Activated CD8-positive, alpha-beta memory T cell treated with anti-CD3 and anti-CD28 coated beads, Interleukin-2, amount 50 U/mL, for 4 hours (primary cell): ENCODE results near the gene LBX2.
"Not testable (repeated sequence)": the region's sequence is repeated elsewhere in the genome, so short reads cannot be mapped to it uniquely, and the experiment has no call there.

Experiments
- DNase-seq: peaks from one replicate; pipeline ENCODE4 v3.0.0-alpha.2; 2020

Gene LBX2

DNA sequence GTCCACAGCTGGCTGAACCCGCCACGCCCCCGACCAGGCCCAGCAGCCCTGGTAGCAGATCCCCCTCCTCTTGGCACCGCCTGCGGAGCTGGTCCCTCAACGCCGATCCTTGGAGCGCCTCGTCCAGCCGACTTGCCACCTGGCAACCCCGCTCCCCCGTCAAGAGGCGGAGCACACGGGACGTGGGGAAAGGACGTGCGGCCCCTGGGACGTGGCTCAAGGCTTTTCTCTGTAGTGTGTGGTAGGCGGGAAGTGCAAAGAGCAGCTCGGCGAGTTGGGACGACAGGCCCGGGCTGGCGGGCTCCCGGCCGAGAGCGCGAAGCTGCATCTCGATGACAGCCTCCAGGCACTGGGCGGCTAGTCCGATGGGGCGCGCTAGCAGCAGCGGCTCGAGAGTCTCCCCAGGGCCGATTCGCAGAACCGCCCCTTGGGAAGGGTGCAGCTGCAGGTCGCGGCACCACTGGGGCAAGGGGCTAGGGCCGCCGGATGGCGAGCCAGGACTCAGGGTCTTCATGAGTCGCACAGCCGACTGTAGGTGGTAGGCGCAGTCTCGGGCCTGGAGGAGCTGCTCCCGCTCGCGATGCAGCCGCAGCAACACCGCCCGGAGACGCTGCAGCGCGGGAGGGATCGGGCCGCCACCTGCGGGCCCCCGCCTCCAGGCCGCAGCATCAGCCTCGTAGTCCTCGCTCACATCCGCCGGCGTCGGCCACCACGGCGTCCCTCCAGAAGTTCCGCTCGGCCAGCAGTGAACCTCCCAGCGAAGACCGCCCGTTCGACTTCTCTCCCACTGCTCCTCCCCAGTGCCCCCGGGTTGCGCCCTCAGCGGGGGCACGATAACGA, 17.2 kb downstream of the LBX2 start:
- no peak for DNase-seq

GRCh38 chr2:74481431-74481830, 18.0 kb downstream of the LBX2 start:
- no peak for DNase-seq

DNA sequence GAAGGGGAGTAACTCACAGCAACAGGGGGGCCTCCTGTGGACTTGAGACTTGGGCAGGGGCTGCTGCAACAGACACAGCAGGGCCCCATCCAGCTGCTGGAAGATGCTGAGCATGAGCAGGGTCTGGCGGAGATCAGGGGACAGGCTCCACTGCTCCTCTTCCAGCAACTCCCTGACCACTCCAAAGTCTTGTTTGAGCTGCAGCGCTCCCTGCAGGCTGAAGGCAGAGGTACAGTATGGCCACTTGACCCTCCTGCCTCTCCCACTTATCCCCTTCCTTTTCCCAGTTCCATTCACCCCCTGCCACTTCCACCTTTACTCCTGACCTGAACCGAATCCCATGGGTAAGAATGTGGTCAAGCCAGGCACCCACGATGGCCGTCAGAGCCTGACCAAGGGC, 24.5 kb downstream of the LBX2 start:
- no peak for DNase-seq

GRCh38 chr2:74474481-74474880, 24.9 kb downstream of the LBX2 start:
- DNase-seq, result no peak

DNA sequence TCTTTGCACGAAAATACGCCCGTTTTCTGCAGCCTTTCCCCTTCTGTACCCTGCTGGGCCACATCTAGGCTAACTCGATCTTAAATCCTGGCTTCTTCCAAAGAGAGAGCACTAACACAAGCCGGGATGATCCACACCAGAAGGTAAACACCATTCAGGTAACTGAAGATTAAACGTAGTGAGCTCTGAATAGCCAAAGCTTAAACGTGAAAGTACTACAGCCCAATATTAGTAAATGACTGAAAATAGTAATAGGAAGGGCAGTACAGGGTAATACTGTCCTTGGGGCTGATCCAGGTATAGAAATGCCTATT, 26.5 kb downstream of the LBX2 start:
- DNase-seq, result no peak

GRCh38 chr2:74472086-74472944, 27.1 kb downstream of the LBX2 start, which contains the start of gene MRPL53:
TSS of gene MRPL53 (minus strand) at chr2:74472680. CDS start at chr2:74472660, 20 bp downstream.
- DNase-seq, result peak; percentile 96

GRCh38 chr2:74471332-74472065, 27.9 kb downstream of the LBX2 start:
- no peak for DNase-seq

- DNase-seq, result not testable (repeated sequence)
Measured at GRCh38 chr2:74470742-74471141, 28.7 kb downstream of the LBX2 start.

DNA sequence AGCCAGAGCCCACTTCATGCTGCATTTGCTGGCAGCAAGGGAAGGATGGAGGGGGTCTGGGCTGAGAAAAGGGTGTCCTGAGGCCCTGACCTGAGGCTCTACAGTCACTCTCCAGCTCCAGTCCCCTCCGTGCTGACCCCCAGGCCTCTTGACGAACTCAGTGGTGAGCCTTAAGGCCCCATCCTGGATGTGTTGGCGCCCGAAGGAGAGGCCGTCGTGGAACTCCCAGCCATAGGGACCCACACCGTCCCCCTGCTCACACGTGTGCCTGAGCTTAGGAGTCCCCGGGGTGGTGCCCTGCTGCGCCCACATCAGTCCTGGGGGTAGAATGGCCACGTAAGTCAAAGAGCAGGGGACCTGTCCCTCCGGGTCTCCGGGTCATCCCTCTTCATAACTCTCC, 35.0 kb downstream of the LBX2 start:
- DNase-seq, result no peak

GRCh38 chr2:74462786-74463105, 36.7 kb downstream of the LBX2 start:
- DNase-seq, result no peak

DNA sequence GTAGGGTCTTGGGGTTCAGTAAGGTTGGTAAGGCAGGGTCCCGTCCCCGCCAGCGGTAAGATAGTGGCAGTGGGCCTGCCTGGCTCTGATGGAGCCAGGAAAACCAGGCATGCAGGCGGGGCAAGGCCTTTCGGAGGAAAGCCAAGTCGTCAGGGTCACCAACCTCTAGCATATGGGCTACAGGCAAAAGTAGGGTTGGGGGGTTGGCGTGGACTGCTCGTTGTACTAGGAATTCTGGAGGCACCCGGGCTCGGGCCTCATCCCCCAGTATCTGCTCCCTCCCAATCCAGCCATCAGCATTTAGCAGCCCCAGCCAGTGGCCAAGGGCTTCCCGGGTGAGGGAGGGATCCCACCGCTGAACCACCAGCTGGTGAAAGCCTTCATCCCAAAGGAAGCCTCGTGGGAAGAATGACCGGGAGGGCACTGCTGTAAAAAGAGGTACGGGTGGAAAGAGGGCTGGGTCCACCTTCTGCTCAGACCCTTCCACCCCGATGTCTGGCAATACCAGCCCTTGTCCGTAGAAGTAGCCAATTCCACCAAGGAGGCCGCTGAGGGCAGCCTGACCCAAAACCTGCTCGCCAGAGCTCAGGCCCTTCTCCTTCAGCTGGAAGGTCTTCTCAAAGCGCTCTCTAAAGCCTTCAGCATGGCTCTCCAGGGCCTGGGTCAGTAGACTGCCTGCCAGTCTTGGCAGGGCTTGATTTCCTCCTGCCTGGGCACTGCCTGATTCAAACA, 37.2 kb downstream of the LBX2 start:
- DNase-seq, result no peak

DNA sequence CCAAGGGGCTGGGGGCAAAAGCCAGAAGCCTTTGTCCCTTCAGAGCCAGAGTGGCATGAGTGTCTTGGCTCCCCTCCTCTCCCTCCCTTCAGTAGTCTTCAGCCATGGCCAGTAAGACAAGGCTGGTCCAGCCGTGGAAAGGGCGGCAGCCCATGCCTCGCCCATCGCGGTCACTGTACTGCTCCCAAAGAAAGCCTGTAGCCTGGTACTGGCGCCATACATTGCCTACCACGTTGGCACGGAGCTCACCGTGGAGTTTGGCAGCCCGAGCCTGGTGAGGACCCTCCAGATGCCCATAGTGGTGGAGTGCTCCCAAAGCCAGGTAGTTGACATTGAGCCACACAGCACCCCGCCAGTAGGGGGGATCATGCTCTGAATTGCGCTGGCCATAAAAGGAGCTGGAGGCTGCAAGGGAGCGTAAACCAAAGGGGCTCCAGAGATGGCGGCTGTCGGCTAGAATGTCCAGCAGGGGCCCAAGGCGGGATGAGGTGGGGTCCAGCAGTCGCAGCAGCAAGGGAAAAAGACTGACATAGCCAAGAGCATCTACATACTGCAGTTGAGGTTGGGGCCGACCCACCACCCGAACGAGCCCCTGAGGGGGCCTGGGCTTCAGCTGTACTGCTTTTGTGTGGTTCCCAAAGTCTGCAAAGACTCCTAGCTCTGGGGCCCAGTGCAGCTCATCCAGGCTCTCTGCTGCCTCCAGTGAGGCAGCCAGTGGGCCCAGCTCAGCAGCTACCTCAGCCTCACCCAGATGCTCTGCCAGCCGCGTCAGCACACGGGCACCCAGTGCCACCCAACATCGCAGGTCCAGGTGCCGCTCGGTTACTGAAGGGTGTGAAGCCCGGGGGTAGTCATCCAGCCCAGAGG, 38.0 kb downstream of the LBX2 start:
- no peak for DNase-seq

GRCh38 chr2:74460187-74460586, 39.2 kb downstream of the LBX2 start:
- DNase-seq, result not testable (repeated sequence)

GRCh38 chr2:74459503-74460118, 39.8 kb downstream of the LBX2 start:
- not testable (repeated sequence) for DNase-seq

DNA sequence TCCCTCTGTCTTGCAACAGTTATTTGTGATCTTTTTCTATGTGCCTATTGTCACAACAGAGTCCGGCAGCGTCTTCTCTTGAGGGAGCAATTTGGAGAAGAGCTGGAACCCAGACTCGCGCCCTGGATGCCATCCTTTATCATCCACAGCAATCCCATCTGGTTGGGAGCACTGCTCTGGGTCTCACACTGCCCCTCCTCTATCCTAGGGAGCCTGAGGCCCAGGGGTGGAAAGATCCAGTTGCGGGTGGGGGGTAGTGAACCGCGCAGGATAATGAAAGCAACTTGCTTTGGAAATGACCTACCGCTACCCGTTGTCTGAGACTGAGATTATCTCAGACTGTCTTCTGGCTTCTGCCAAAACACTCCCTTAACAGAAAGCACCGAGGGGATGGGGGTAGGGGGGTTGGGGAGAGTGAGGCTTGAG, 40.5 kb downstream of the LBX2 start:
- DNase-seq, result no peak

DNA sequence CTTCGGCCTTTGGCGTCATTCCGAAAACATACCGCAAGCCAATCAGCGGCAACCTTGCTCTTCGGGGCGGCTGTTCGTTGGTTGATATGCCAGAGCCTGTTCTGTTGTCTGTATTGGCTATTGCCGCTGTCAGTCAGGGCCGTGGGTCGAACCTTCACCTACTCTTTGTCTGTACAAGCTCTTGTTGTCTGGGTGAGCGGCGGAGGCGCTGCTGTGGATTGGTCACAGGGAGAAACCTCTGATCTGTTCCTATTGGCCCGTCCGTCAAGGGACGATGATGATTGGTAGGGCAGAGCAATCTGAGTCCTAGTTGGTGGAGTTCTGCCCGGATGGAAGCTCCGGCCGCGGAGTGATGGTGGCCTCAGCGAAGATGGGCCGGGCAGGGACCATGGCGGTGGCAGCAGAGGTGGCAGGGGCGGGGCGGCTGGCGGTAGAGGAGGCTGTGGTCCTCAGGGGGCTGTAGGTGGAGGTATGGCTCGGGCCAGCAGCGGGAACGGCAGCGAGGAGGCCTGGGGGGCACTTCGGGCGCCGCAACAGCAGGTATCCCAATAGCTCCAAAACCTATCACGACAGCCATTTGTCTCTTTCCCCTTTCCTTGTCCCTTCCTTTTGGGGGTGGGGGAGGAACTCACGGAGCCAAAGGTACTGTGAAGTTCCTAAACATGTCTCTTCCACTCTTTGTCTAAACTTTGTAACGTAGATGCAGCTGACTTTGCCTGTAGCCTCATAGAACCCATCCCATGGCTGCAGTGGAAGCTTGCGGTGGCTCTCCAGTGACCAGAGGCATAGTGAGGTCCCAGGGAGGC, 41.1 kb downstream of the LBX2 start, which contains the start of gene WBP1:
Gene WBP1, plus strand, starts transcription at position 307 of the 806 bp plus-strand sequence. Its CDS starts 165 bp downstream, at position 472.
- DNase-seq, result peak; percentile 97

DNA sequence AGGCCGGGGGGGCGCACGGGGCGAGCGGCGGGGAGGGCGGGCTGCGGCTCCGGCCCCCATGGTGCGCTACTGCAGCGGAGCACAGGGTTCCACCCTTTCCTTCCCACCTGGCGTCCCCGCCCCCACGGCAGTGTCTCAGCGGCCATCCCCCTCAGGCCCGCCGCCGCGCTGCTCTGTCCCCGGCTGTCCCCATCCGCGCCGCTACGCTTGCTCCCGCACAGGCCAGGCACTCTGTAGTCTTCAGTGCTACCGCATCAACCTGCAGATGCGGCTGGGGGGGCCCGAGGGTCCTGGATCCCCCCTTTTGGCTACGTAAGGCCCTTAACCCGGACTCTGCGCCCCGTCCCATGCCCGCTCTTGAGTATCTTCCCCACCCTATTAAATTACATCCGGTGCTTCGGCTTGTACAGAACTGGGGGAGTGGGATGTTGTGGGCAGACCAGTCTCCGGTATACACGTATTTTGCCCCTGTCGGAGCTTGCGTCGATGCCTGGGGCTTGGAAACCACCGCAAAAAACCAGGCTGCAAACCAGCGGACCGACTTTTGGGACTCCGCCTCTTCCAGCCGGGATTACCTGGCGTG, 41.8 kb downstream of the LBX2 start:
- peak; percentile 87 for DNase-seq

DNA sequence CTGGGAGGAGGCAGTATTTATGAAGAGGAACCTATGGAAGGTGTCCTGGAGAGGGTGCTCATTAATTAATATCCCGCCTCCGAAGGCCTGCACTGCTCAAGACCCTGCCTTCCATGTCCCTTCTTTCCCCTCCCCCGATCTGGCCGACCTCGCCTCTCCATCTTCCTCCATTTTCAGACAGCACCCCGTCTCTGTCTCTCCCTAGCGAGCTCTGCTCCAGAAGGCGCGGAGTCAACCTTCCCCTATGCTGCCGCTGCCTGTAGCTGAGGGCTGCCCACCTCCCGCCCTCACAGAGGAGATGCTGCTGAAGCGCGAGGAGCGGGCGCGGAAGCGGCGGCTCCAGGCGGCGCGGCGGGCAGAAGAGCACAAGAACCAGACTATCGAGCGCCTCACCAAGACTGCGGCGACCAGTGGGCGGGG, 42.3 kb downstream of the LBX2 start:
- no peak for DNase-seq

- peak; percentile 97 for DNase-seq
Measured at GRCh38 chr2:74454654-74455511, 44.5 kb downstream of the LBX2 start, which contains the start of gene INO80B. TSS of gene INO80B (plus strand) at chr2:74455087. CDS start at chr2:74455117, 30 bp downstream.
